OCI-LY1 (cell line): ENCODE measurements around the gene MEG3.

Experiments used
- EZH2 ChIP-seq: fragments of 200-600 bp; sonication (generic), shearing (Covaris generic); IDR thresholded peaks from 2 replicates; pipeline ENCODE4 v1.8.0; 2017; ENCODE audit warnings: borderline replicate concordance, mixed run types, mild to moderate bottlenecking, antibody characterized with exemption, low read length, moderate library complexity, mixed read lengths
- TF ChIP-seq, protein P1 (sequence below): fragments of 200-600 bp; sonication (generic), shearing (Covaris generic); IDR thresholded peaks from 2 replicates; pipeline ENCODE4 v1.5.1; 2017; ENCODE audit warnings: mild to moderate bottlenecking, antibody characterized with exemption, low read length, moderate library complexity, mixed read lengths

GRCh38 chr14:100839681-100840111 lies 13.8 kb downstream of the MEG3 start:
- TF ChIP-seq, protein P1, sequence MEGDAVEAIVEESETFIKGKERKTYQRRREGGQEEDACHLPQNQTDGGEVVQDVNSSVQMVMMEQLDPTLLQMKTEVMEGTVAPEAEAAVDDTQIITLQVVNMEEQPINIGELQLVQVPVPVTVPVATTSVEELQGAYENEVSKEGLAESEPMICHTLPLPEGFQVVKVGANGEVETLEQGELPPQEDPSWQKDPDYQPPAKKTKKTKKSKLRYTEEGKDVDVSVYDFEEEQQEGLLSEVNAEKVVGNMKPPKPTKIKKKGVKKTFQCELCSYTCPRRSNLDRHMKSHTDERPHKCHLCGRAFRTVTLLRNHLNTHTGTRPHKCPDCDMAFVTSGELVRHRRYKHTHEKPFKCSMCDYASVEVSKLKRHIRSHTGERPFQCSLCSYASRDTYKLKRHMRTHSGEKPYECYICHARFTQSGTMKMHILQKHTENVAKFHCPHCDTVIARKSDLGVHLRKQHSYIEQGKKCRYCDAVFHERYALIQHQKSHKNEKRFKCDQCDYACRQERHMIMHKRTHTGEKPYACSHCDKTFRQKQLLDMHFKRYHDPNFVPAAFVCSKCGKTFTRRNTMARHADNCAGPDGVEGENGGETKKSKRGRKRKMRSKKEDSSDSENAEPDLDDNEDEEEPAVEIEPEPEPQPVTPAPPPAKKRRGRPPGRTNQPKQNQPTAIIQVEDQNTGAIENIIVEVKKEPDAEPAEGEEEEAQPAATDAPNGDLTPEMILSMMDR, result no peak
- TF ChIP-seq EZH2, result no peak
